Kidney (tissue), 14 donors: ENCODE results near the gene SH3PXD2B. TPM values are rescaled to one million over a fixed set of nuclear protein-coding genes. Genes with fewer than 3 reads are reported as not detected.
A peak's percentile ranks its signal among the peaks of the same experiment; 100 is the strongest.

Source experiments
- DNase-seq, 5 donors: peaks; one replicate each; pipeline ENCODE4 v3.0.0-alpha.2; 2013 to 2020
- FAIRE-seq: peaks from 2 replicates; lab custom pipeline; 2012; peaks lifted over from hg19 to GRCh38; lab: Jason Lieb, UNC
- H3K27ac ChIP-seq, 2 donors: one replicate each; pipeline ENCODE4 v1.7.0; 2013; ENCODE audit warnings: low read depth in 2 of 2, low read length in 2 of 2, inconsistent platforms in 1 of 2
- H3K27me3 ChIP-seq: one replicate; pipeline ENCODE4 v1.7.1; 2013; ENCODE audit warnings: low read length, inconsistent platforms; ENCODE audit not compliant: control insufficient read depth, insufficient read depth
- H3K36me3 ChIP-seq, 3 donors: one replicate each; pipeline versions ENCODE4 v1.7.0 to v1.7.1; 2013; ENCODE audit warnings: low read length in 3 of 3, control low read depth in 1 of 3, inconsistent platforms in 1 of 3; ENCODE audit not compliant: insufficient read depth in 3 of 3, control insufficient read depth in 2 of 3
- H3K4me1 ChIP-seq, 3 donors: one replicate each; pipeline versions ENCODE4 v1.7.0 to v1.7.1; 2013; ENCODE audit warnings: low read length in 3 of 3, inconsistent platforms in 1 of 3, low read depth in 1 of 3; ENCODE audit not compliant: control insufficient read depth in 2 of 3, insufficient read depth in 2 of 3
- H3K4me3 ChIP-seq, 3 donors: one replicate each; pipeline versions ENCODE4 v1.7.0 to v1.8.1; 2013; ENCODE audit warnings: low read length in 3 of 3, control low read depth in 1 of 3, inconsistent platforms in 1 of 3
- H3K9ac ChIP-seq, 3 donors: one replicate each; pipeline versions ENCODE4 v1.7.0 to v1.7.1; 2013; ENCODE audit warnings: low read length in 3 of 3, control low read depth in 1 of 3, inconsistent platforms in 1 of 3
- H3K9me3 ChIP-seq, 3 donors: one replicate each; pipeline versions ENCODE4 v1.7.0 to v1.7.1; 2013; ENCODE audit warnings: low read length in 3 of 3, control low read depth in 1 of 3, inconsistent platforms in 1 of 3; ENCODE audit not compliant: control insufficient read depth in 2 of 3, insufficient read depth in 1 of 3
- CTCF ChIP-seq: IDR thresholded peaks from 3 replicates; pipeline ENCODE4 v1.5.1; 2012; ENCODE audit warnings: mild to moderate bottlenecking, moderate library complexity, borderline replicate concordance; ENCODE audit not compliant: insufficient read depth; ENCODE audit errors: extremely low read depth
- intact Hi-C: fragments of 100-400 bp; cut with DNase I; formaldehyde crosslinking; loops from one replicate; pipeline ENCODE4 v1.11.1; 2022
- polyA plus RNA-seq: library from polyadenylated mRNA; stranded (reverse); fragments of 350-450 nt; fragmentation: Illumina TruSeq; extraction: RNeasy Lipid Tissue Mini Kit (QIAGEN cat#74804); gene quantifications from one replicate; pipeline ENCODE4 v1.2.3, GENCODE V29; 2014; ENCODE audit warnings: low read depth, low replicate concordance; ENCODE audit not compliant: insufficient read depth
- total RNA-seq: library from RNA; stranded (reverse); fragmentation: NEBNext Ultra II Directional; extraction: Animal tissue kit (Norgen Biotek cat#: 25700); gene quantifications from one replicate; pipeline ENCODE4 v1.2.1, GENCODE V29; 2021
- donor health status: control.
- donor health status: control.
- donor health status: control.
- donor health status: control.
- donor health status: control.
- donor health status: DM: yes; HTN: yes; CAD: no.
- donor health status: Normal renal cell carcinoma (clear cell type).

The SH3PXD2B gene
- total and polyA plus RNA-seq, 2 donors from 2014 or later: 3.1 to 22.8 TPM

GRCh38 chr5:172420235-172420939, 33.9 kb downstream of the SH3PXD2B start:
- intact Hi-C loops: no loop called here
- peak; percentile 45 for FAIRE-seq
- H3K9ac ChIP-seq: peak overlapping the region in 1 of 3 donors; percentile 53

GRCh38 chr5:172418862-172419814, 35.2 kb downstream of the SH3PXD2B start:
- H3K4me1 ChIP-seq: peaks cover 0 to 12% (median 0%) of the 10 kb centered on the region in 3 donors
- DNase-seq (no peak), FAIRE-seq (no peak)
- no peak overlapping the region for H3K4me3 ChIP-seq
- H3K27ac ChIP-seq: peak overlapping the region in 1 of 2 donors; percentile 51
- TF ChIP-seq CTCF: no peak
- no peaks in the 10 kb centered on the region for H3K36me3 ChIP-seq
- intact Hi-C loops: no loop called here
- H3K27me3 ChIP-seq: no peaks in the 10 kb centered on the region
- H3K9ac ChIP-seq: no peak overlapping the region
- no peaks in the 10 kb centered on the region for H3K9me3 ChIP-seq

More at GRCh38 chr5:172420235-172420939, 33.9 kb downstream of the SH3PXD2B start:
- TF ChIP-seq CTCF: no peak
- H3K27me3 ChIP-seq: no peaks in the 10 kb centered on the region
- H3K9me3 ChIP-seq: no peaks in the 10 kb centered on the region
- peak overlapping the region; percentile 64 to 90 for H3K27ac ChIP-seq
- no peak for DNase-seq
- H3K4me1 ChIP-seq: peaks cover 0 to 9% (median 0%) of the 10 kb centered on the region in 3 donors
- no peaks in the 10 kb centered on the region for H3K36me3 ChIP-seq
- H3K4me3 ChIP-seq: peak overlapping the region in 1 of 3 donors; percentile 45

- Histone ChIP-seq H3K9me3 (no peaks in the 10 kb centered on the region), H3K4me3 (no peak overlapping the region), H3K27me3 (no peaks in the 10 kb centered on the region), H3K9ac (no peak overlapping the region), H3K36me3 (no peaks in the 10 kb centered on the region), H3K27ac (peak overlapping the region in 1 of 2 donors; percentile 51), H3K4me1 (peaks cover 0 to 12% (median 0%) of the 10 kb centered on the region in 3 donors)
- FAIRE-seq (no peak), DNase-seq (peak in 4 of 5 donors; percentile 44 to 95 (median 70))
- intact Hi-C loops: no loop called here
- TF ChIP-seq CTCF: no peak
These were observed 36.2 kb downstream of the SH3PXD2B start for GRCh38 chr5:172417983-172418630.
